GM12892 (cell line): ENCODE data around the gene CALML3.

Experiments
- POLR2A ChIP-seq: IDR thresholded peaks from 2 replicates; pipeline ENCODE4 v1.6.1; 2011; ENCODE audit warnings: low read depth, low read length, control low read depth
- POLR2AphosphoS5 ChIP-seq: IDR thresholded peaks from 2 replicates; pipeline ENCODE4 v1.6.1; 2011; ENCODE audit warnings: low read depth, low read length, control low read depth
- TAF1 ChIP-seq: IDR thresholded peaks from 2 replicates; pipeline ENCODE4 v1.6.1; 2011; ENCODE audit warnings: low read depth, mild to moderate bottlenecking, control low read depth, low read length, borderline replicate concordance

DNA sequence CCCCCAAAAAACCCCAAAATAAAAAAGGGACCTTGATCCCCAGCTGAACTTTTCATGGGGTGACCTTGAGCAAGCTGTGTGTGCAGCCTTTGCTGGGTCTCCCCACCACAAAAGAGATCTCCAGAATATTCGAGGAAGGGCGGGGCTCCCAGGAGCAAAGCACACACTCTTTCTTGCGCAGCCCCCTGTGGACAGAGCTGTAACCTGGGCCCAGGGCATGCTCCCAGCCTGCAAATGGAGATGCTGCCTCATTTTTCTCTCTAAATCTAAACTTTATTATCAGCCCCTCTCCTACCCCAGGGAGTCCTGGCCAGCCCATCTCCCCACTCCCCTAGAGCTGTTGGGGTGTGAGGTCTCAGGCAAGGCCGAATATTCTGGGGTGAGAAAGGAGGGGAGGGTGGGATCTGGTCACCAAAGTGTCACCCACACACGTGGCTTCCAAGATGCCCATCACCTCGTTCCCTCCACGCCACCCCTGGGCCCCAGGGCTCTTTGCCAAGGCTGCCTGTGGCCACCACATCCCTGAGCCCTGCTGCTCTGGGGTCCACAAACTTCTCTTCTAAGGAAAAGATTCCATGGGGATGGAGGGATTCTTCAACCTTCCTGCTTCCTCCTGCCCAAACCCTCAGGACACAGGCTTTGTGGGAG, 1.7 kb upstream of the CALML3 start:
- TF ChIP-seq TAF1, result no peak
- TF ChIP-seq POLR2A, result no peak
- no peak for TF ChIP-seq POLR2AphosphoS5
